Melanocyte of skin (primary cell): ENCODE results near the gene LXN. TPM values are rescaled to one million over a fixed set of nuclear protein-coding genes. Genes with fewer than 3 reads are reported as not detected.

Experiments
- small RNA-seq, 2 donors: library from RNA; depleted of rRNA; stranded (forward); fragments of <200 nt; gene quantifications; one replicate each; pipeline ENCODE3, GENCODE V24; 2012
- total RNA-seq, 2 donors: library from RNA; depleted of rRNA; stranded (reverse); fragments of >200 nt; gene quantifications; 2 replicates each; pipeline ENCODE4 v1.2.3, GENCODE V29; 2012

The LXN gene
- 10 to 100 TPM; 26.5 to 36.3 TPM for total RNA-seq

GRCh38 chr3:158672215-158673176 is at the start of gene LXN:
Gene LXN (minus strand): TSS chr3:158672648. CDS start chr3:158672478, 170 bp downstream.

GRCh38 chr3:158644345-158644908 is 28.0 kb downstream of the LXN start, which contains the start of gene GFM1:
Gene GFM1 (plus strand): TSS chr3:158644527. CDS start chr3:158644635, 108 bp downstream.

Small RNA genes lying within 50 kb of the gene (small RNA-seq; reads per million reads assigned to genes)
- 0 reads per million in 2 donors for gene AC025033.1
- 0 reads per million in 2 donors for gene AC080013.6

Other genes with a start within 250 kb of the LXN start
- gene MLF1, start 101.5 kb downstream of the LXN start, total RNA-seq = 1 to 10 TPM; 4.0 to 5.5 TPM
- gene GFM1, start 28.1 kb downstream of the LXN start, total RNA-seq = 10 to 100 TPM; 55.1 to 67.3 TPM
- gene RARRES1, start 59.8 kb upstream of the LXN start, total RNA-seq = under 1 TPM; 0.69 to 1.00 TPM
- gene MFSD1, start 129.4 kb upstream of the LXN start, total RNA-seq = 10 to 100 TPM; 84.7 to 88.2 TPM